HG03097 (cell line): ENCODE measurements around the gene SRRD.

Experiments used
- ATAC-seq: cut with Tn5 transposase; IDR thresholded peaks from one replicate; pipeline ENCODE4 v1.9.1; 2021; ENCODE audit not compliant: unreplicated experiment, low FRiP score

Gene SRRD

DNA sequence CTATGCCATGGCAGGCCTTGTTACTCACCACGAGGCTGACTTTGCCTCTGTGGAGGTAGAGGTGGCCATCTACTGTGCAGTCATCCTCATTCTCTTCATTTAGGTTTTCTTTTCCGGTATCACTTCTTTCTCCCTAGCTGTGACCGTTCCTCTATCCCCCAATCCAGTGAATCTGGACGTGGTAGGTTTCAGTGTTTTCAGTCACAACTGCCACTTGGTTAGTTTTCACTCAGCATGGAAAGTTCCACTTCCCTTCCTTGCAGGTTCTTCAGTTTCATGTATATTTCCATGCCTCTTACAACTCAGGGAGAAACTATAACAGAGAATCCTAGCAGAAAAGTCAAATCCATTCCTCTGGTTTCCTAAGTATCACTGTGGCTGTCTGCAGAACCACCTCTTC is 2.0 kb upstream of the SRRD start:
- no peak for ATAC-seq

DNA sequence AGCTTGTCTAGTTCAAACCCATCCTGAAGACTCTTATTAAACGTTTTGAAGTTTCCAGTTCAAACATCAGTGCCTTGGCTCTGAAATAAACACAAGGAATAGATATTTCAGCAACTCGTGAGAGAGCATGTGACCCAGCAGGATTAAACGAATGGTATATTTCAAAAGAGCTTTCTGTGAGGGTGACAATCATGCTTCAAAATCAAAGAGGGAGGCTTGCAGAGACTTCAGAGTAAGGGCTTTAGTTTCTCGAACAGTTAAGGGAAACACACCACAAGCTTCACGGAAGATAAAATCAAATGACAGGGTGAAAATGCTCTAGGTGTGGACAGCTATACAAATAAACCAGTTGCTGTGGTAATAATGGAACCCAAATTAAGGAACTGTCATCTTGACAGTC is 1.5 kb upstream of the SRRD start:
- no peak for ATAC-seq

DNA sequence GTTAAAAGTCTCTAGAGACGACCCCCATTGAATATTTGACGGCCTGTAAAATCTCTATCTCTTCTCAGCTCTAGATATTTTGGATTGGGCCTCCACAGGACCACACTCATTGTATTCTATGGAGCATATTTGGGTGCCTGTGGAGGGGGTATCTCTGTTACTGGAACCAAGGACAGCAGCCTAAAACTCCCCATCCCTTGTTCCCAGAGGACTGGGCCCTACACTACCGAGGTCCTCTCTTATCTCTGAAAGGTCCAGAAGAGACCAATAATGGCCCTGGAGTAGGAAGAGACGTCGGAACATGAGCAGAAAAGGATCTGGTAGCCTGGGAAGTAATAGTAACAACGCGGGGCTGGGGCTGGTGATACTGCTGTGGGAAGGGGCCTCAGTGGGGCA is 636 bp upstream of the SRRD start:
- no peak for ATAC-seq

DNA sequence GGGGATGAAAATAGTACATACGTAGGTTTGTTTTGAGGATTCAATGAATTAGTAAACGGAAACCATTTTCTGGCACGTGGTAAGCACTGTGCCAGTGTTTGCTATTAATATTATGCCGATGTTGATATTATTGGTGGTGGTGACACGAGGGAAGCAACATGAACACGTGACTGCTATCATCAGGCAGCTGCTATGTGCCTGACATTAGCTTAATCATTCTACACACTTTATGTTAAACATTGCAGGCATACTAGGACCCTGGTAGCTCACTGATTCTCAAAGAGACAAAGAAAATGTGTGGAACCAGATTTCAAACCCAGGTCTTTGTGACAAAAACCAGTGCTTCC is 656 bp downstream of the SRRD start:
- ATAC-seq, result no peak

DNA sequence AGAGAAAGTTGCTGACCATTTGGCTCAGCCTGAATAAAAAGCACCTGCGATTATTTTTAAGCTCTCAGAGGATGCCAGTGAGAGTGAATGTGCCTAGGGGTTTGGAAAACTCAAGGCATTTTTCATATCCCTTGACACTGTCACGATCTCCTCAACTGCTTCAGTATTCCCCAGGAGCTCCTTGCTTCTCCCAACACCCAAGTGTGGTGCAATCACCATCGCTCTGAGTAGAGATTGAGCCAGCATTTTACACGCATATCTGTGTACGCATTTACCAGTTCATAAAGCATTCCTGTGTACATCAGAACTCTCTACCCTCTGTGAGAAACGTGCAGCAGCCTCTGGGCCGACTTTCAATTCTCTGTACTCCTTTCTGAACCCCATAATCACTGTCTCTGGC is 1.3 kb downstream of the SRRD start:
- no peak for ATAC-seq

DNA sequence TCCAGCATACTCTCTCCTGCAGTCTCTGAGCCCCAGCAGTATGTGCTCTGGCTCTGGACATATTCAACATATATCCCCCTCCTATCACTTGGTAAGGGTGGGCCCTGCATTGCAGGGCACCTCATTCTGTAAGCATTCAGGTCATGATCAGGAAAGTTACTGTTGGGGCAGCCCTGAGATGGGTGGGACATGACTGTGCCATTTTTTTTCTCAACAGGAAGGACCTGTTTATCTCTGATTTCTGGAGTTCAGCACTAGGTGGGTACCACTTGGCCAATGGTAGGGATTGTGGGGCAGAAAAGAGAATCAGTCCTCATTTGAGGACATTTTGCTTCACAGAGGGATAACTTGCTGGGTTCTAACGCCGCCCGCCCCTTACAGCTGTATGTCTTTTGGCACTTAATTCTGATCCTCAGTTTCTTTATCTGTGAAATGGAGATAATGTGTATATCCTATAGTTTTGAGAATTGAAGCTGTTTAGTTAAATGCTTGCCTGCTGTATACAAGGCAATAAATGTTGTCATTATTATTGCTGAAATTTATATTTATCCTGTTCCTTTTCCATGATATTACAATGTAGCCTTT is 2.2 kb downstream of the SRRD start:
- no peak for ATAC-seq

DNA sequence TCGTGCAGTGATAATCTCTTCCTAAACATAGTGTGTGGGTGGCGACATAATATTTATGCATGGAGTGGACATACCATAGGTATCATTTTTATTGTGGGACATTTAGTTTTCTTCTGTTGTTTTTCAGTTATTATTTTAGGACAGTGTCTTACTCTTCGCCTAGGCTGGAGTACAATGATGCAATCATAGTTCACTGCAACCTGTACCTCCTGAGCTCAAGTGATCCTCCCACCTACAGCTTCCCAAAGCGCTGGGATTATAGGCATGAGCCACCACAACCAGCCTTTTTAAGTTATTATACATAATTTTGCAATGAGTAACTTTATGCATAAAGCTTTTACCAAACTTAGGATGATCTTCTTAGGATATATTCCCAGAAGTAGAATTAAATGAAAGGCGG is 2.7 kb downstream of the SRRD start:
- ATAC-seq, result no peak

DNA sequence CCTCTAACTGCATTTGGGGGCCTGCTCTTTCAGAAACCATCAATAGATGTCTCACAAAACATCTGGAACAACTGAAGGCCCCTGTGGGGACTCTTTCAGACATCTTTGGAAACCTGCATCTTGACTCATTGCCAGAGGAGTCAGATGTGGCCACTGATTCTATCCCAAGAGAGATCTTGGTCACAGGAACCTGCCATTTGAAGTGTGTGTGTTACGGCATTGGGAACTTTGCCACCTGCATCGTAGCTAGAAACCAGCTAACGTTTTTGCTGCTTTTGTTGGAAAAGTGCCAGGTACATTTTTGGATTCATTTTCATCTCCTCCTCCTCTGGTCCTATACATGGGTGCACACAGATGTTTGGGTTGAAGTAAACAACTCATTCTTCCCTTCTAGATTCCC is 4.3 kb downstream of the SRRD start:
- no peak for ATAC-seq

DNA sequence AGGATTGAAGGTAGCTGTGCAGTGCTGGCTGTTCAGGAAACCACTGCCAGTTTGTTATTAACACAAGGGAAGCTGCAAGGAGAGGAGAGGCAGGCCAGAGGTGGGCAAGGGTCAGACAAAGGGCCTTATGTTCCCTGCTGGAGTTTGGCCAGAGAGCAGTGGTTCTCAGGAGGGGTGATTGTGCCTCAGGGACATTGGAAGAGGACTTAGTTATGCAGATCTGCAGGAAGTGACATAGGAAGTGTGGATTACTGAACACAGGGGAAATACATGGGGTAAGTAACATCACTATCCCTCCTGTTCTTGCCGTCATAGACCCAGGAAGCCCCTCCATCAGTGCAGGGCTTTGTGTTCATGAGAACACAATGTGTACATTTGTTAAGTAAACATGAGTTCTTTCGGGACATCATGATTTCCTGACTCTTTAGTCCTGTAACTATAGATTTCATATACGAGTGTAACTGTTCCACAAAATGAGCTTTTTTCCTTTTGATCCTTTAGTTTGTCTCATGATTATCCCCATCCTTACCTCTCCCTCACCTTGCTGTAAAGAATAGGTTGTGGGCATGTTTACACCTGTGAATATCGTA is 5.9 kb downstream of the SRRD start:
- ATAC-seq, result no peak

DNA sequence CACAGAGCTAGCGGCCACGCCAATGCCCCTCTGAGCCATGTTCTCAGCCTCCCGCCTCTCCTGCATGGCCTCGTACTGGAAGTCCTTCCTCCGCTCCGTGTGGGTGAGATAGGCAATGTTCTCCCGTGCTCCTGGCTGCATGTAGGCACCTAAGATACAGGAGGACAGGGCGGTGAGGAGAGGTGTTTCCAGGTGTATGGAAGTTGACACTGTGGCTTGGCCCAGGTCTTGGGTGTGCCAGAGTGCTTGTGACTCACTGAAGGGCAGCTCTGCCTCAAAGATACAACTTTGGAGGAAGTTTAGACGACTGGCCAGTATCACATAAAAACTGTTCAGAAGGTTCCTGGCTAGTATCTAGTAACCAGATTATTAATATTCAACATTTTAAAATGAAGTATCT is 8.5 kb downstream of the SRRD start:
- ATAC-seq, result no peak

DNA sequence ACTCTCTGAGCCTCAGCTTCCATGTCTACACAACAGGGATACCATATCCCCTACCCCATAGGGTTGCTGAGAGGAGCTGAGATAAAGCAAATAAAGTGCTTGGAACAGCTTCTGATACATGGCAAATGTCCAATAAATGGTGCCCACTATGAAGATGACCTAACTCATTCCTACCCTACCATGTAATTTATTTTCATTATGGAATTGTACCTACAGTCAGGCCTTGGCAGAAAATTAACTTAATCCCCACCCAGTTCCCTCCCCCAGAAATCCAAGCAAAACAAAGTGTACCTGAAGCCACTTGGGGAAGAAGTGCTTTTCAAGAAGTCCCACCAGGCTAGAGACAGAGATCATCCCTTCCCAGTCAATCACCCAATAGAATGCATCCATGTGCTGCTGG is 10.8 kb downstream of the SRRD start:
- no peak for ATAC-seq

DNA sequence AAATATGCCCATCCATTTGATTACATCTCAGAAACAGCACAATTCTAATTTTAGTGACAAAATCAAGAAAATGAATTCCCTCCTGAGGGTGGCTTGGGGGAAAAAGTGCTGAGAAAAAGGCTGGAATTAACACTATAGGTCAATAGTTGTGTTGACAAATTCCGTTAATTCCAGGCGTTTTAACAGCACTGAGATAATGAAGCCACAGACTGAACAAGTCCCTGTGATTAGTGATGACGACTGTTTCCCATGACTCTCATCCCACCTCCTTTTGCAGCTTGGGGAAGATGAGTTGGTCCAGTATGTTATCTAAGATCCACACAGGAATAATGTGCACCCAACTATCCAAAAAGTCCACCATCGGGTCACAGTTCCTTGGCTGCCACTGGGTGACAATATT is 12.8 kb downstream of the SRRD start:
- ATAC-seq, result no peak

DNA sequence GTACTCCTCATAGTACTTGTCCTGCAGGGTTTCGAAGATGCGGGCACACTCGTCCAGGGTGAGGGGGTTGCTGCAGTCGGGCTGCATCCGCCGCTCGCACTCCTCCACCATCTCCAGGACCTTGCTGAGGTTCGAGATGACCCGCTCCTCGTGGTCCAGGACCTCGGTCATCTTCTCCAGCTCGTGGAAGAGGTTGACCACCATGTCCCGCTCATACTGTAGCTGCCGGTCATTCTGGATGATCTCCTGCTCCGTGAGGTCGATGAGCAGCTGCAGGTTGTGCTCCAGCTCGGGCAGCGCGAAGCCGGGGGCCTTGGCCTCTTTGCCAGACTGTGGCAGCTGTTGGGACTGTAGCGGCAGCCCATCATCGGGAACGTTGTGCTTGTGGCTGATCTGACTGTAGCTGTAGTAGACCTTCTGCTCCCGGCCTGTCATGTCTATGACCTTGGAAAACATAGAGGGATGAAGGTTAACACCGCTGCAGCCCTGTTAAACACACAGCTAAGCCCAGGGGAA is 15.6 kb downstream of the SRRD start:
- no peak for ATAC-seq

DNA sequence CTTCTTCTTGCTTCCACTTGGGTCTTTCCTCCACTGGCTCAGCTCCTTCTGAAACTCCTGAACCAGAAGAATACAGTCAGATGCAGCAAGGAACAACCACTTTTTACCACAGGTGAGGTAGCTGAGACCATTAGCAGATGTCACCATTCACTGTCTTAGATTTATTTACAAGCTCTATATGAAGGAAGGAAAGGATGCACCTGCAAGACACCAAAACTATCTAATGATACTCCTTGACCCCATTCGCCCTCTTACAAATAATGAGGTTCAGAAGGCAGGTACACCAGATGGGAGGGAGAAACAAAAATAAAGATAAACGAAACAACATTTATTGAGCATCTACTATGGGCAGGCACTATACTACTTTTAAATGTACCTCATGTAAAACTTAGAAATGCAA is 18.3 kb downstream of the SRRD start:
- no peak for ATAC-seq

DNA sequence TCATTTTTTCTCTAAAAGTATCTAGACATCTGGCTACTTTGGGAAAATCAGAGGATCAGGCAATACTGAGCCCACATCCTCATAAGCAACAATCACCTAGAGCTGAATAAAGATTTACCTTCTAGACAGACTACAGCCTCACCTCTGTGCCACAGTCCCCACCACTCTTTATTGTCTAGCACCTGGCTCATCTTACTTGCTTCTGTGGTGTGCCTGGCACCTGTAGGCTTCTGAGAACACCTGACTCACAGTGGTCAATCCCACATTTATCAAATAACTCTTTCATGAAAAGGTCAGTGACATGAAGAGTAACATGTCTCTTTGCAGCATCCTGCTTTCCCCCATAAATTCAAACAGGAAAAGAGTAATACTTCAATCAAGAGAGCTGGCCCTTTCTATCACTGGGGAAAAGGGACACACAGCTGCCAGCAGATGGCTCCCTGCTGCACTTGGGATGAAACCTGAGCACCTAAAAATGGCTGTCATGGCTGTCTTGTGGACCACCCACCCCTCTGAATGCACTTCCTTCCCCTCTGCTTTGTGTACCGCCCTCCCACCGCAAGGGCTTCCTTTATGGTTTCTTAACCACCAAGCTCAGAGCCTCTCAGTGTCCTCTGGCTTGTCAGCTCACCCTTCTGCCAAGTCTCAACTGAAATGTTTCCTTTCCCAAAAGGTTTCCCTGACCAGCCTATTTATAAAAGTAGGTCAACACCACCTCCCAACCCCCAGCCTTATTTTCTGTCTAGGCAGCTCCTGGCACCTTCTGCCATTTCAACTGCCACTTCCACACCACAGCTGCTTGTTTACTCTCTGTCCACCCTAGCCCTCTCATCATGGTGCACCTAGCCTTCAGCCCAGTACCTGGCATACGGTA is 19.2 kb downstream of the SRRD start:
- no peak for ATAC-seq

DNA sequence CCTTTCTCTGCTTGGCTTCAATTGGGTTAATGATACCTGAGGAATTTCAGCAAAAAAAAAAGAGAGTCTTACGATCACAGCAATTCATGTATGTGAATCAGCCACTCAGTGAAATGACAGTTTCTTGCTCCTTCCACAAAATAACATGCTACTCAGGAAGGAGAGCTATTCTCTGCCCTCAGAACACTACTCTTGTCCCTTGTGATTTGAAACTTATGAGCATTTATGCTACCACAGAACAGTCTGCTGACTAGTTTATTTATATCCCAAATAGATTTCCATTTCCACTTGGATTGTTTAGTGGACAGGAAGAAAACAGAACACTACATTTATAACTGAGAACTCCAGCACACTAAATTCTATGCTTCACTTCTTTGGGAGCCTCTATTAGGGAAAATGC is 20.1 kb downstream of the SRRD start:
- ATAC-seq, result no peak

DNA sequence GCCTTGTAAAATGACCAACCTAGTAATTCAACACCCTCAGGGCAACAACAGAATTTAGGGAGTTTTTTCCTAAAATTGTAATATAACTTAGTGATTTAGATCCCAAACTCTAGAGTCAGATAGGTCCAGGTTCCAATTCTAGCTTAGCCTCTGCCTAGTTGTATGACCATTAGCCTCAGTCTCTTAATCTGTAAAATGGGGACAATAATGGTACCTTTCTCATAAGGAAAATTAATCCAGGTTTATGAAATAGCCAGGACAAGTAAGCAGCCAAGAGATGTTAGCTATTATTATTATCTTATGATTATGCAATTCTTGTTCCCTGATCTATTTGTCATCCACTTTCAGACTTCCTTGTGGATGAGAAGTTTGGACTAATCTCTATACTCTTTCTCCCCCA is 24.5 kb downstream of the SRRD start:
- ATAC-seq, result no peak

DNA sequence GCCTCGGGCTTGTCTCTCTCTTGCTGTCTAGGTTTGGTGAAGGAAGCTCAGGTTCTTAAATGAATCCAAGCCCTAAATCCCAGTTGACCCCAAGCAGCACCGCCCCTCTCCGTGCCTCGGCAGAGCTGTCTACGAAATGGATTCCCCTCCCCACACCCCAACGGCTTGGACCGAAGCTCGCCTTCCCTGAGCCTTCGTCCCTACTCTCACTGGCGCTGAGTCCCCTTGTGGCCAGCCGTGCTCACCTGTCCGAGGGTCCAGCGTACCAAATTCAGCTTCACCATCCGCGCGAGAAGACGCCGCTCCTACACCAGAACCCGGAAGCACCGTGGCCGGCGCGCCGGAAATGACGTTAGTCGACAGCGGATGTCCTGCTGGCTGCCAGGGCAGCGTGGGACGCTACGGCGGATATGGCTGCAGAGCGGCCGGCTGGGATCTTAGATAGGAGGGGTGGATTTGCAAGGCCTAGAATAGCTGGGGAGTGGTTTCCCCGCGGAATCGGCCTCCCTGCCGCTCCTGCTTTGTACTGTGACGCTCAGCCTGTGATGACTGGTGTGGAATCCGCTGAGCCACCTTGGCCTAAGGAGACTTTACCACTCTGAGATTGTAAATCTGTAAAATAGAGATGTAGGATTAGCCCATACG is 28.6 kb downstream of the SRRD start, which contains the start of gene TFIP11:
TFIP11 (minus strand) TSS at position 325 of the 645 bp plus-strand sequence. CDS start 2,201 bp downstream, outside the sequence.
- peak; percentile 91 for ATAC-seq

DNA sequence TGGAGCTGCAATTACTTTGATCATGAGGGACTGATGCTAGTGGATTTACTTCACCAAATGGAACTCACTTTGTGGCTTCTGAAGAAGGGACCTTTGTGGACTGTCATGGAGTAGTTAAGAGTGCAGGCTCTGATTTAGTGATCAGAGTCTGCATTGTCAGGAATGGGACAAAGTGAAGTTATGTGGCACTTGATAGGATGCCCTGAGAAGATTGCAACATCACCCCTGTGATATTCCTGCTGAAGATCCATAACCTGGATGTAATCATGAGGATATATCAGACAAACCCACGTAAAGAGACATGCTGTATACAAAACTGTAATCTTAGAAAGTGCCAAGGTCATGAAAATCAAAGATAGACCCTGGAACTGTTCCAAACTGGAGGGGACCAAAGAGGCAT is 30.2 kb downstream of the SRRD start:
- ATAC-seq, result no peak

DNA sequence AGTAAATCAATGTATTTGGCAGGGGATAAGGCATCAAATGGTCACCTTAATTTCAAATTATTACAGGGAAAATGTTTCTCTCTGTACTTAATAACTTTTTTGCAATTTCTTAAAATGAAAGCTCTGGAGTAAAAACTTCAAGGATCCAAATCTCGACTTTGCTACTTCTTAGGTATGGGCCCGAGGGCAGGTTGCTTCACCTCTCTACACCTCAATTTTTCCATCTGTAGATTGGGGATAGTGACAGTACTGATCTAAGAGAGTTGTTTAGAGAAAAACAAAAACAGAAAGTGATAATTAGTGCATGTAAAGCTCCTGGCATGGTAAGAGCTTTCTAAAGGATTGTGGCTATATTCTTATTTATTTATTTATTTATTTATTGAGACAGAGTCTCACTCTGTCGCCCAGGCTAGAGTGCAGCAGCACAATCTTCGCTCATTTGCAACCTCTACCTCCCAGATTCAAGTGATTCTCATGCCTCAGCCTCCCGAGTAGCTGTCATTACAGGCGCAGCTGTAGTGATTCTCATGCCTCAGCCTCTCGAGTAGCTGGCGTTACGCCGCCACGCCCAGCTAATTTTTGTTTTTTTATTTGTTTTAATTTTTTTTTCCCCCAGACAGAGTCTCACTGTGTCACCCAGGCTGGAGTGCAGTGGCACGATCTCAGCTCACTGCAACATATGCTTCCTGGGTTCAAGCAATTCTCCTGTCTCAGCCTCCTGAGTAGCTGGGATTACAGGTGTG is 30.9 kb downstream of the SRRD start:
- ATAC-seq, result no peak

DNA sequence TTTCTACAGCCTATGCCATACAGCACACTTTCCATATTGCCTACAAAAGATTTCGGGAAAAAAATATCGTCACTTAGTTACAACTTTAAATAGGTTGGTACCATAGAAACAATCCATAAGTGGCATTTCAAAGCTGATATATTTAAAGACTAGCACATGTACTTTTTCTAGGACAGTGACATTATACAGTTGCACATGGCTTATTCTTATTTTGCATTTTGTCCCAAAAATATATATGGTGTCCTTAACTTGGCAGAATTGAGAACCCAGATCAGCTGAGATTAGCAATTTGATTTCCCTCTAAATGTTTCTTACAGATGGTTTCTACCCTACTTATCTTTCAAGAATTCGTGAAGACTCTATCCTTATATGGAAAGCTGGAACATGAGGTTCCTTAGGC is 32.3 kb downstream of the SRRD start:
- ATAC-seq, result no peak
